ENCODE measurements around the gene MALL. TPM values are rescaled to one million over a fixed set of nuclear protein-coding genes. Genes with fewer than 3 reads are reported as not detected.
"Not testable (repeated sequence)": the region's sequence is repeated elsewhere in the genome, so short reads cannot be mapped to it uniquely, and the experiment has no call there.

The MALL gene
- total RNA-seq, 2 experiments from 2014 or later, result not detected

DNA sequence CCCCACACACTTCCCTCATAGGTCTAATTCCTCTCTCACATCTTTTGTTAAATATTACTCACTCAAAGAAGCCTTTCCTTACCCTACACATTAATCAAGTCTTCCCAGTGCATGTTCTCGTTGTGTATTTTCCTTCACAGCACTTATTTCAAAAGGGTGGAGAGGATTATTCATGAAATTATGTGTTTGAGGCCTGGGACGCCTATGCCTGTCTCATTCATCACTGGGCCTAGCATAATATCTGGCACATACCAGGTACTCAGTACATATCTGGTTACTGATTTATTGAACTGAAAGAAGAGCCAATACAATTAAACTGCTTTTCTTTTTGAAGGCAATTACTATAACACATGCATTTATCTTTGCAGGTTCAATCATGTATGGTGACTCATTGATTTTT, 15.1 kb upstream of the MALL start:
- H3K27ac Mint-ChIP-seq, result no peak overlapping the region
- peaks cover 4% of the 10 kb centered on the region for H3K9me3 Mint-ChIP-seq (ENCODE audit: low read depth)
- no peak for DNase-seq
- H3K4me1 Mint-ChIP-seq, result no peaks in the 10 kb centered on the region
- CTCF ChIA-PET, result no interaction called here
- H3K27me3 Mint-ChIP-seq, result no peaks in the 10 kb centered on the region
- H3K4me3 Mint-ChIP-seq, result no peak overlapping the region
- peaks cover 1% of the 10 kb centered on the region for H3K36me3 Mint-ChIP-seq
- ATAC-seq, result no peak

GRCh38 chr2:110126906-110127305, 11.3 kb upstream of the MALL start:
- no peaks in the 10 kb centered on the region for H3K9me3 Mint-ChIP-seq (ENCODE audit: low read depth)
- CTCF ChIA-PET, result interaction anchor here (1.1 kb wide), 1 partner anchor 11 kb away, joined by 3 read pairs; the partner anchor contains the start of gene MALL
- DNase-seq (no peak), ATAC-seq (no peak)
- H3K27ac Mint-ChIP-seq, result no peak overlapping the region
- H3K36me3 Mint-ChIP-seq, result no peaks in the 10 kb centered on the region
- no peak overlapping the region for H3K4me3 Mint-ChIP-seq
- no peaks in the 10 kb centered on the region for H3K4me1 Mint-ChIP-seq
- peaks cover 3% of the 10 kb centered on the region for H3K27me3 Mint-ChIP-seq

- Mint-ChIP-seq H3K4me3 (no peak overlapping the region), H3K9me3 (ENCODE audit: low read depth) (no peaks in the 10 kb centered on the region), H3K27ac (no peak overlapping the region), H3K27me3 (peaks cover 3% of the 10 kb centered on the region), H3K36me3 (no peaks in the 10 kb centered on the region), H3K4me1 (no peaks in the 10 kb centered on the region)
- ATAC-seq, result no peak
- CTCF ChIA-PET, result no interaction called here
- no peak for DNase-seq
Measured at GRCh38 chr2:110126086-110126773, 10.6 kb upstream of the MALL start.

- no peak overlapping the region for H3K4me3 Mint-ChIP-seq
- DNase-seq (no peak), ATAC-seq (no peak)
- no peaks in the 10 kb centered on the region for H3K4me1 Mint-ChIP-seq
- H3K9me3 Mint-ChIP-seq (ENCODE audit: low read depth), result no peaks in the 10 kb centered on the region
- H3K27ac Mint-ChIP-seq, result no peak overlapping the region
- H3K27me3 Mint-ChIP-seq, result peaks cover 6% of the 10 kb centered on the region
- CTCF ChIA-PET, result no interaction called here
- H3K36me3 Mint-ChIP-seq, result no peaks in the 10 kb centered on the region
Measured at GRCh38 chr2:110124939-110125691, 9.5 kb upstream of the MALL start.

DNA sequence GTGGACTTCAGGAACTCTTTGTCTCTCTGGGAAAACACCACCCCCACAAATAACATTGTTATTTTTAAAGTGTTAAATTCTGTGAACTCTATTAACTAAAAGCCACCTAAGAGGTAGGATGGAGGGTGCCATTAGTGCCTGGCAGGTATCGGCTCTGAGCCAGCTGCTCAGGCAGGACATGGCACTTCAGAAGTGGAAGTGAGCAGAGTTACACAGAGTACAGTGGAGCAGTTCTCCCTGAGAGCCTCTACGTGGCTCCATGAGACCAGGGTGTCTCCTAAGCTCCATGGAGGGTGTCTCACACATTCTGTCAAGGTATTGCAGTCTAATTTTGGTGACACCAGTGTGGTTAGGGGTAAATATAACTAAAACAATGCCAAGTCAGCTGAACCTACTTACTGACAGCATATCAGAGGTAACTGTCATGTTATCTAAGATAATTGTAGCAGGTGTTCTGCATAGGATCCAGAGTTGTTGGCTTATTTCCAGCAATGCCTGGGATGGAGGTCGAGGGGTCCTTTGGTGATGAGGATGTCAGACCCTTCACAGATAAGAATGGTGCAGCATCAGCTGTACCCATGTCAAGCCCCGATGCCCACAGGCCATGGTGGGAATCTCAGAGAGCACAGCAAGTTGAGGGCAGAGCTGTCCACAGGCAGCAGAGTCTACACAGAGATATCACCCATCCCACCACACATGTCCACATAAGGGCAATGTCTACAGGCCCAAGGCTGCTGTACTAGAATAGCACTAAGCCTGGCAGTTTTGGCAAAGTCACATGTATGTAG, 8.6 kb upstream of the MALL start:
- H3K27me3 Mint-ChIP-seq, result peaks cover 8% of the 10 kb centered on the region
- no peak overlapping the region for H3K27ac Mint-ChIP-seq
- H3K36me3 Mint-ChIP-seq, result no peaks in the 10 kb centered on the region
- H3K4me3 Mint-ChIP-seq, result no peak overlapping the region
- H3K9me3 Mint-ChIP-seq (ENCODE audit: low read depth), result no peaks in the 10 kb centered on the region
- DNase-seq (no peak), ATAC-seq (no peak)
- H3K4me1 Mint-ChIP-seq, result no peaks in the 10 kb centered on the region
- CTCF ChIA-PET, result no interaction called here

- ATAC-seq (no peak), DNase-seq (no peak)
- no peak overlapping the region for H3K27ac Mint-ChIP-seq
- H3K27me3 Mint-ChIP-seq, result peaks cover 32% of the 10 kb centered on the region
- CTCF ChIA-PET, result interaction anchor here (1.4 kb wide), 1 partner anchor 36 kb away, joined by 3 read pairs; no protein-coding TSS in a partner anchor
- H3K9me3 Mint-ChIP-seq (ENCODE audit: low read depth), result no peaks in the 10 kb centered on the region
- no peak overlapping the region for H3K4me3 Mint-ChIP-seq
- no peaks in the 10 kb centered on the region for H3K4me1 Mint-ChIP-seq
- H3K36me3 Mint-ChIP-seq, result no peaks in the 10 kb centered on the region
Measured at GRCh38 chr2:110121592-110121991, 6.0 kb upstream of the MALL start.

GRCh38 chr2:110121052-110121334, 5.4 kb upstream of the MALL start:
- ATAC-seq (no peak), DNase-seq (no peak)
- Mint-ChIP-seq H3K4me3 (no peak overlapping the region), H3K36me3 (no peaks in the 10 kb centered on the region), H3K9me3 (ENCODE audit: low read depth) (no peaks in the 10 kb centered on the region), H3K27me3 (peaks cover 38% of the 10 kb centered on the region), H3K4me1 (no peaks in the 10 kb centered on the region), H3K27ac (no peak overlapping the region)
- CTCF ChIA-PET, result interaction anchor here (1.4 kb wide), 1 partner anchor 37 kb away, joined by 3 read pairs; no protein-coding TSS in a partner anchor

DNA sequence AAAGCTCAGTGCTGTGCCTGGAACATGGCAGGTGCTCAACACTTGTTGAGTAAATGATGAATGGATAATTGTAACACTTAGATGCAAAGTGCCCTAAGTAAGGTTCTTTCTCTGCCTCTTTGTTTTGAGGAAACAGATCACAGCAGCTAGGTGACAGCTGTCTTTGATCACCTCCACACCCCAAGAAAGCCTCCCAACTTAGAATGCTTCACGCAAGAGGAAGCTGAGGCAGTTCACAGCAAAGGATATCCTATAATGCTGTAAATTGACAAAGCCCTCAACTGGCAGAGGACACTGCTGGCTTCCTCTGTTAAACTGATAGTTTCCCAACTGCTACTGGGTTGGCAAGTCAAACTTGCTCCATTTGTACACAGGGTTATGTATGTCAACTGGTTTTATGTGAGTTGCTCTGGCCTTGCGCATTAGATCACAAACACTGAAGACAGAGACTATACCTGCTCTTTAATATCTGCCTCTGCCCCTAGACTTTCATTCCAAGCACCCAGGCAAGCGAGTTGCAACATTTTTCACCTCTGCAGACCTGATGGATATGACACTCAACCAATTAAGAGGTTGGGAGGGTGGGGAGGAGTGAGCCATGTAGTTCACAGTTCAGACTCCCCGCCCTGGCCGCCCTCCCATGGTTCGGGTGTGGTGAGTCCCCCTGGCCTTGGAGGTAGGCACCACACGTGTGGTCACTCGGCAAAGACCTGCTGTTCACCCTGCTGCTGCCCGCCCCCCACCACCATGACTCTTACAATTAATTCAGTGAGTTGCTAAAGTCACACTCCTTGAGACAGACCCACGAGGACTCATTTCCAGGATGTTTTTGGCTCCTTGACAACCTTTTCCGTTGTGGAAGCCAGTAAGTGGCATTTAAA, 4.8 kb upstream of the MALL start:
- no peaks in the 10 kb centered on the region for H3K4me1 Mint-ChIP-seq
- no peaks in the 10 kb centered on the region for H3K9me3 Mint-ChIP-seq (ENCODE audit: low read depth)
- ATAC-seq (no peak), DNase-seq (no peak)
- H3K36me3 Mint-ChIP-seq, result no peaks in the 10 kb centered on the region
- peaks cover 43% of the 10 kb centered on the region for H3K27me3 Mint-ChIP-seq
- no peak overlapping the region for H3K4me3 Mint-ChIP-seq
- CTCF ChIA-PET, result no interaction called here
- no peak overlapping the region for H3K27ac Mint-ChIP-seq

DNA sequence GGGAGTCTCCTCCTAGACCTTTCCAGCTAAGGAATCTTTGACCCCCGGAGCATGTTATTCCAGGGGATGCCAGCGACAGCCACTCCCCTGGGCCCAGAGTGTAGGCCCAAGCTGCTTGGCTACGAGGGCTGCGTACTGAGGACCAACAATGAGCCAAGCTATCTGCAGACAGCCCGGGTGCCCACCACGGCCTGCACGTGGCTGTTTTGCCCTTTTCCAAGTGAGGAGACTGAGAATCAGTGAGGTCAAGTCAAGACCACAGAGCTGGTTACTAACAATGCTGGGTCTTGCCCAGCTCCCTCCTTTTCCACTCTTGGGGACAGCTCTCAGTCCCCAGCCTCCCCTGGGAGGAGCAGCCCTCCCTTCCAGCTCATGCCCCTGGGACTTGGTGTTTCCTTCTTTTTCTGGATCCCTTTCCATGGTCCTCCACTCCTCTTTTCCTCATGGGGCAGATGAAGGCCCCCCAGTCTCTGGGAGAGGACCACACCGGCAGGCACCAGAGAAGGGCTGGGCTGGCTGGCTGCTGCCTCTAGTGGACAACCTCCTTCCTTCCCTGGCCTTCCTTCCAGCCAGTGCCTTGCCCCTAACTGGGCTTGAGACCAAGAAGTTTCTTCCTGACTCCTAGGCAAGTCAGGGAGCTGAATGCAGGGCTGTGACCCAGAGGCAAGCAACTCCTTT, 550 bp upstream of the MALL start:
- no peaks in the 10 kb centered on the region for H3K9me3 Mint-ChIP-seq (ENCODE audit: low read depth)
- no peak overlapping the region for H3K4me3 Mint-ChIP-seq
- peaks cover 2% of the 10 kb centered on the region for H3K36me3 Mint-ChIP-seq
- no peak for ATAC-seq
- H3K4me1 Mint-ChIP-seq, result peaks cover 10% of the 10 kb centered on the region
- peaks cover 68% of the 10 kb centered on the region for H3K27me3 Mint-ChIP-seq
- DNase-seq, result no peak
- CTCF ChIA-PET, result interaction anchor here (1.6 kb wide), 1 partner anchor 11 kb away, joined by 3 read pairs; no protein-coding TSS in a partner anchor
- H3K27ac Mint-ChIP-seq, result no peak overlapping the region

- DNase-seq (no peak), ATAC-seq (no peak)
- Mint-ChIP-seq H3K4me1 (peaks cover 15% of the 10 kb centered on the region), H3K36me3 (peaks cover 2% of the 10 kb centered on the region), H3K9me3 (ENCODE audit: low read depth) (peaks cover 2% of the 10 kb centered on the region), H3K27me3 (peaks cover 79% of the 10 kb centered on the region), H3K4me3 (no peak overlapping the region), H3K27ac (no peak overlapping the region)
- CTCF ChIA-PET, result no interaction called here
Measured at GRCh38 chr2:110114831-110115255, 779 bp downstream of the MALL start.

DNA sequence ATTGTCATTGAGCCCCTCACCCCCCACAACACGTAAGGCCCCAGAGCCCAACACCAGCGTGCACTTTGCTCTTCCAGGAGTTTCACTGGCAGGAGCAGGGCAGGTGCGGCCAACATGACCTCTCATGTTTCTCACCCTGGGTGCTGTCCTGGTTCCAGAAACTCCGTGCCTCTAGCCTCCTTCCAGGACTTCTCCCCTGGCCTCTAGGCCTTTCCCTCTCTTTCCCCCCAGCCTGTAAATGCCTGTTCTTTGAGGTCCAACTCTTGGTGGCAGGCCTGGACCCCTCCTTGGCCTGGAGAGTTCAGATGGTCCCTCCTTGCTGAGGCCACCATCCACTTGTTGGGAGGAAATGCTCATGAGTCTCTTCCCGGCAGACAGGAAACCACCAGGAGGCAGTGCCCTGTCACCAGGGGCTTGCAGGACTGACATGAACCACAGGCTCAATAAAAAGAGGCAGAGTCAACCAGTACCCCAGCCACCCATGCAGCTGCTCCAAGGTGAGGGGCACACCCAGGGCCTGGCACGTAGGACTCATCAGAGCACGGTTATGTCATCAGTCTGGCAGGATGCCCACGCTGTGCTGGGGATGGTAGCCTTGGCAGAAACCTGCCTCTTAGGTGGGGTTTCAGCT, 1.5 kb downstream of the MALL start:
- ATAC-seq (no peak), DNase-seq (no peak)
- Mint-ChIP-seq H3K4me1 (peaks cover 19% of the 10 kb centered on the region), H3K4me3 (no peak overlapping the region), H3K27me3 (peaks cover 84% of the 10 kb centered on the region), H3K9me3 (ENCODE audit: low read depth) (peaks cover 2% of the 10 kb centered on the region), H3K27ac (no peak overlapping the region), H3K36me3 (peaks cover 2% of the 10 kb centered on the region)
- CTCF ChIA-PET, result no interaction called here

DNA sequence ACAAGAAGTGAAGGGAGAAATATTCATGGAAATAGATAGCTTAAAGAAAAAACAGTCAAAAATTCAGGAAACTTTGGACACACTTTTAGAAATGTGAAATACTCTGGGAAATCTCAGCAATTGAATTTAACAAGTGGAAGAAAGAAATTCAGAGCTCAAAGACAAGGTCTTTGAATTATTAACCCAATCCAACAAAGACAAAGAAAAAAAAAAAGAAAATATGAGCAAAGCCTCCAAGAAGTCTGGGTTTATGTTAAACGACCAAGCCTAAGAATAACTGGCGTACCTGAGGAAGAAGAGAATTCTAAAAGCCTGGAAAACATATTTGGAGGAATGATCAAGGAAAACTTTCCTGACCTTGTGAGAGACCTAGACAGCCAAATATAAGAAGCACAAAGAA, 7.3 kb downstream of the MALL start:
- H3K9me3 Mint-ChIP-seq (ENCODE audit: low read depth), result not testable (repeated sequence)

More for the DNA sequence above, 7.3 kb downstream of the MALL start:
- H3K4me1 Mint-ChIP-seq, H3K36me3 Mint-ChIP-seq, ATAC-seq, H3K27ac Mint-ChIP-seq, CTCF ChIA-PET, H3K4me3 Mint-ChIP-seq, DNase-seq: not testable (repeated sequence)
- peaks cover 62% of the 10 kb centered on the region for H3K27me3 Mint-ChIP-seq

Data from activated CD8-positive, alpha-beta memory T cell treated with anti-CD3 and anti-CD28 coated beads, Interleukin-2, amount 10 ng/mL, durations not matched to agents 7 days and 5 days (primary cell).